HG02852 (cell line): Measurements from ENCODE around the gene ZBTB43.
A peak's percentile ranks its signal among the peaks of the same experiment; 100 is the strongest.

ENCODE experiments used
- ATAC-seq: cut with Tn5 transposase; IDR thresholded peaks from one replicate; pipeline ENCODE4 v1.9.1; 2021; ENCODE audit warnings: mild to moderate bottlenecking, moderate library complexity; ENCODE audit not compliant: unreplicated experiment

Gene ZBTB43

DNA sequence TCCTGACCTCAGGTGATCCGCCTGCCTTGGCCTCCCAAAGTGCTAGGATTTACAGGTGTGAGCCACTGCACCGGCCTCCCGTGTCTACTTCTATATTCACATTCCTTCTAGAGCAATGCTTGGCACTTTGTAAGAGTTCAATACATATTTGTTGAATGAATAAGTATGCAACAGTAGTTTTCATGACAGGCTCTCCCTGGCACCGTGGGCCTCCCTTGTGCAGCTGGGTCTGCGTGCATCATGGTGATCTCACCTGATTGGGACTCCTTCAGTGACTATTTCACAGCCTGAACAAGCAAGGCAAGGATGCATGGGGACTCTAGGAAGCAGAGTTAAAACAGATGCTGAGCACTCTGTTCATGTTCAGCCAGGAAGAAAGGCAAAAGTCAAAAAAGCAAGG is 48.8 kb downstream of the ZBTB43 start:
- ATAC-seq, result no peak

DNA sequence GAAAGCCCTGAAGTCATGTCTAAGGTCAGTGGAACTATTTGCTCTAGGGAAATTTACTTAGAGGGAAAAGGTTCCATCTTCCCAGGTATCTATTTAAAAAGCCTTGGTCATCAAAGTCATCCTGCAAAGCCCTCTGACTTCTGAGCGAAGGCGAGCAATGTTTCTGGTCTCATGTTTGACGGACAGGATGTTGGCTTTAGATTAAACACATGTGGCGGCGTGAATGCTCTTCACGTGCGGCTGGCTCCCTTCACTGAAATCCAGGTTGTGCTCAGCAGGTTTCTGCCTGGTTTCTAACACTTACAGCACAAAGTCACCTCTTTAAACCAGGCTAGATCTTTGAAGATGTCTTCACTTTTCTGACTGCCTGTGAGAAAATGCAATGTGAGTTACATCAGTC is 49.9 kb downstream of the ZBTB43 start:
- no peak for ATAC-seq

DNA sequence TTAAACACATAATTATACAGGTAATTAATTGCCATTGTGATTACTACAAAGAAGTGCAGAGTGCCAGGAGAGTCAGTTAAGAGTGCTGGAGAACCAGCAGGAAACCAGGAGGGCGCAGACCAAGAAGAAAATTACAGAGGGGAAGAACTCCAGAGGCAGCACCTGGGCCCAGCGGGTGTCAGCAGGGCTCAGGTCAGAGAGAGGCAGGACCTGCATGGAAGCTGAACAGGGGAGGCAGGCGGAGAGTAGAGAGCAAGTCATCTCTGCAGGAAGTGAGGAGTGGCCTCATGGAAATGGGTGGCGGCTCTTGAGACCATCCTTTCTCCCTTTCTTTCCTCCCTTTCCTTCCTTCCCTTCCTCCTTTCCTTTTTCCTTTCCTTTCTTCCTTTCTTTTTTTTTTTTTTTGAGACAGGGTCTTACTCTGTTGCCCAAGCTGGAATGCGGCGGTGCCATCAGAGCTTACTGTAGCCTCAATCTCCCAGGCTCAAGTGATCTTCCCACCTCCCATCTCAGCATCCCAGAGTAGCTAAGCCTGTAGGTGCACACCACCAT is 51.6 kb downstream of the ZBTB43 start:
- no peak for ATAC-seq

DNA sequence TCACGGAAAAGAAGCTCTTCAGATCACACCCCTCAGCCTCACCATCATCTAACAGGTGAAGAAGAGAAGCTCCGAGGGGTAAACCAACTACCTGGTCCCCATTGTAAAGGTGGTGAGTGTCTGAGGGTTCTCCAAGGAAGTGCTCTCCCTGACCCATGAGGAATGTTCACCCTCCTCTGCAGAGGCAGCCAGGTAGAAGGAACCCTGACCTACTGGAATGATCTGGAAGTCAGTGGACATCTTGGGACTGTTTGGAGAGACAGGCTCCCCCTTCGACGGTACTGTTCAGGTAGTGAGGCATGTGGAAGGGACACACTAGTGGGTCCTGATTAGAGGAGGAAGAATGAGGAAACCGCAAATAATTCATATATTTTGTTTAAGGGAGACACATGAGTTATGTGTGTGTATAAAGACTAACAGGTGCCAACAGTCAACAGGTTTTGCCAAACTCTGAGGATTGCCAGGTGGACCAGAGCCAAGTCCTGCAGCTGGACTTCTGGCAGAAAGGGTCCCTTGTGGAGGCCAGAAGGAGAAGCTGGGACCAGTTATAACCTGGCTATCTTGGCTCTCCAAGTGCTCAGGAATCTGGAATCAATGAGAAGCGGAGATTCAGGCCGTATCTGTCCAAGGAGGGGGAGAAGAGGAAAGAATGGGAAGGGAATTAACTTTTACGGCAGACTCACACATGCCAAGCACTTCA is 52.6 kb downstream of the ZBTB43 start:
- ATAC-seq, result no peak

DNA sequence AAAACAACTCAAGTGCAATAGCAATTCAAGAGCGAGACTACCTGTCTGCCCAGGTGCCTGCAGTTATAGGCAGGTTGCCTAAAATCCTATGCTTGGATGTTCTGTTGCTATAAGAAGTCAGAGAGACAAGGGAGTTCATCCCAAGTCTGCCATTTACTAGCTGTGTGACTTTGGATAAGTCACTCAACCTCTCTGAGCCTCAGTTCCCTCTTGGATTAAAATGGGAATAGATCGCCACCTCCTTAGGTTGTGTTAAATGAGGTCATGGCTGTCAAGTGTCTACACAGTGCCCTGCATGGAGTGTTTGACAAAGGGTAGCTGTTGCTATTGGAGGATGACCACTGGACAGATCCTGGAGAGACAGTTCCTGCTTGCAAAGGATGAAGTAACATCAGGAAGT is 54.3 kb downstream of the ZBTB43 start:
- no peak for ATAC-seq

DNA sequence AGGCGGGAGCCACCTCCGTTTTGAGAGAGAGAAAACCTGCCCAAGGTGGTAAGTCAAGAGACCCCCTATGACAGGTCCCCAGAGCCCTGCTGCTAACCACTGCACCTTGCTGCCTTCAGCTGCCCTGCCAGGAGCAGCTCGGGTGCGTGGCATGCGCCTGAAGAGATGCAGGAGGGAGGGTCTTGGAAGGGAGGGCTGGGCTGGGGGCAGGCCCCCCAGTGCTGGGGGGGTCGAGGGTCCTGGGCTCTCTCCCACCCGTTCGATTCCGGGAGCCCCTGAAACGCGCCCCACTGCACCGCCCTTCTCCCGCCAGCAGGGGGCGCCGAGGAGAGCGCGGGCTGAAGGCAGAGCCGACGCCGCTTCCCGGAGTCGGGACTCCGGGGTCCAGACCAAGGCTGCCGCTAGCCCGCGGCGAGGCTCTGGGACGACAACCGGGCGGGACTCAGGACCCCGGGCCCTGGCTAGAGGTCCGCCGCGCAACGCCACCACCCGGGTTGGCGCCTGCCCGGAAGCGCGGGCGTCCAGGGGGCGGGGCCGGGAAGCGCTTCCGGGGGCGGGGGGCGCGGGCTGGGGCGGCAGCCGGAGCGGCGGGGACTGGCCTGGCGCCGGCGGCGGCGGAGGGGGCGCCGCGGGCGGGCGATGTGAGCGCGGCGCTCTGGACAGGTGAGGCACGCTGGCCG is 55.4 kb downstream of the ZBTB43 start, which contains the start of gene ZBTB34:
ZBTB34 (plus strand) TSS at position 563 of the 680 bp plus-strand sequence. CDS start 18,761 bp downstream, outside the sequence.
- peak; percentile 58 for ATAC-seq

DNA sequence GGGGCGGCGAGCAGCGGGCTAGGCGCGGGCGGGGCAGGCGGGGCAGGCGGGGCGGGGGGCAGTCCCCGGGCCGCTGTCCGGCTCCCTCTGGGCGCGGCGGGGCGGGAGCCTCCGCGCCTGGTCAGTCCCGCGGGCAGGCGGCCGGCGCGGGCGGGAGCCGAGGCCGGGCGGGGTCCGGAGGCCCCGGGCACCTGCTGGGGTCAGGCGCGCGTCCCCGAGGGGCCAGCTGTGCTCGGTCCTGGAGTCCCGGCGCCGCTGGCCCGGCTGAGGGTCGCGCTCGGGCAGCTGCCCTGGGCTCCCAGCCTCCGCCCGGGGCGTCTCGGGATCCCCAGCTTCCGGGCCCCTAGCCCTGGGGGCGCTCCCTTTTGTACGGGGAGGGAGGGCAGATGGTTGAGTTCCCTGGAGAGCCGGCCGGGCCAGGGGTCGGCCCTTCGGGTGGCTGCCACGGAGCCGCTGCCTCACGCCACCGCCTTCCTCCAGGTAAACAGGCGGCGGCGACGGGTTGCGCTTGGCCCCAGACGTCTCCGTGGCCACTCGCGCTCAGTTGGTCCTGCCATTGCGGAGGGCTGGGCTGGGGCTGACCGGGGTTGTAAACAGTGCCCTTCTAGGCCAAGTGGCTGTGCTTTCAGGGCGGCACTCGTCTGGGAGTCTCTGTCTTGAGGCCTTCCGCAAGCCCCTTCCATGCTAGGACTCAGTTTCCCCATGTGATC is 56.1 kb downstream of the ZBTB43 start:
- peak; percentile 25 for ATAC-seq

DNA sequence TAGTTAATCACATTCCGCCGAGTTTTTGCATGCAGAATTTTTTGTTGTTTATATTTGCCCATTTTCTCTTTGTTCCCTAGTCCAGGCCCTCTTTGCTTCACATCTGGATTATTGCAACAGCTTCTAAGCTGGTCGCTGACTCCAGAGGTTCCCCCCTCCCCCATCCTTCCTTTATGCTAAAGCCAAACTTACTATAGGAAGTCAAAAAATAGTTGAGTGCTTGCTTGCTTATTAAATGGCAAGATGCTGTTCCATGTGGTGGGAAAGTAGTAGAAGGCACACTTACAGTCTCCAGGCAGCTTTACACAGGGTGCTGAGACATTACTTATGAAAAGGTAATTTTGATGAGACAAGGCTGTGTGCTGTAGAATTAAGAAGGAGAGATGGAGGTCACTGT is 56.9 kb downstream of the ZBTB43 start:
- no peak for ATAC-seq

DNA sequence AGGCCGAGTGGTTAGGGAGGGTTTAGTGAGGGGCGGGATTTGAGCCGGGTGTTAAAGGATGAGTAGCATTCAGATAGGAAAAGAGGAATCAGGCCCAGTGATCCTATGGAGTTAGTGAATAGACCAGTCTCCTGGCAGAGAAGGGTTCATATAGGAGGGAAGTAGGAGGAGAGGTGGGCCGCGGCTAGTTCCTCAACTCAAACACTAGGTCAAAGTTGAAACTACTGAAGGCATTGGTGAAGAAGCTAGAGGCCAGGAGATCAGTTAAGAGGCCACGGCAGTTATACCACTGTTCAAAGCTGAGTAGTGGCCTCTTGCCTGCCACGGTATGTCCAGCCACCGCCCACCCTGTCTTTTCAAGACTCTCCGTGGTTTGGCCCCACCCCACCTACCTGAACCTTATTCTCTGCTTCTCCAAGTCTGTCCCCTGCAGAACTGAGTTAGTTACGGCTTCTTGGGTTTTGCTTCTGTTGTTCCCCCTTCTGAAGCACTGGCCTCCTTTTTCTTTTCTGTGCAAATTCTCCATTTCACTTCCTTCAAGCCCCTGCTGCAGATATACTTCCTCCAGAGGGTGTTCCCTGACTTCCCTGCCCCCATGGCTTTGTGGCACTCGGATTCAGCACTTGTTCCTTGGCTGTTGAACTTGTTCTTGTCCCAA is 57.4 kb downstream of the ZBTB43 start:
- ATAC-seq, result no peak

DNA sequence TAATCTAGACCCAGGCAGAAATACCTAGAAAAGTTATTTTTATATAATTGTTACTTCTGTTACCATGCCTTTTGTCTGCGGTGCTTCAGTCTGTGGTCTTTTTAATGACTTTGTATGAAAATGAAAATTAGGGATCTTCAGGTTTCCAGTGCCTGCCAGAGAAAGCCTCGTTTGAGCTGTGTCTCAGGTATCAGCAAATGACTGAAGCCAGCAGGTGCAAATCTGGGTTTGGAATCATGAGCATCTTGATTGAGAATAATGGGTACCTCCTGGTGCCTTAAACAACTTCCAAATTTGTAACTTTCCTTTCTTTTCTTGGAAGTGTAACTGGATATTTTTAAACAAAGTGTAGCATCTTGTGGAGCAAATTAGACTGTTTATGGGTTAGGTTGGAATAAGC is 59.9 kb downstream of the ZBTB43 start:
- no peak for ATAC-seq

DNA sequence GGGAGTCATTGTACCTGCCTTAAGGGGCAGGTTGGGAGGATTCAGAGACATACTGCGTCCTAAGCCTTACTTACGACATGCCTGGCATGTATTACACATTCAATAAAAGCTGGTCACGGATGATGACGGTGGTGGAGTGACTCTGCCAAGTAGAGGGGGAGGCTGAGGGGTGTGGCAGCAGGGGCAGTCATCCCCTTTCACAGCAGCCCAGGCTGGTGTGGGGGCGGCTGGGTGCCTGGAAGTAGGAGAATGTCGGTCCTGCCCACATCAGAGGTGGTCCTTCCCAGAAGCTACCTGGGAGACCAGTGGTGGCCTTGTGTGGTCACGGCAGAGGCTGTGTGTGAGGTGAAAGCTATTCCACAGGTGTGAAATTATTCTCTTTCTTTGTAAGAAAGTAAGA is 64.5 kb downstream of the ZBTB43 start:
- ATAC-seq, result no peak

DNA sequence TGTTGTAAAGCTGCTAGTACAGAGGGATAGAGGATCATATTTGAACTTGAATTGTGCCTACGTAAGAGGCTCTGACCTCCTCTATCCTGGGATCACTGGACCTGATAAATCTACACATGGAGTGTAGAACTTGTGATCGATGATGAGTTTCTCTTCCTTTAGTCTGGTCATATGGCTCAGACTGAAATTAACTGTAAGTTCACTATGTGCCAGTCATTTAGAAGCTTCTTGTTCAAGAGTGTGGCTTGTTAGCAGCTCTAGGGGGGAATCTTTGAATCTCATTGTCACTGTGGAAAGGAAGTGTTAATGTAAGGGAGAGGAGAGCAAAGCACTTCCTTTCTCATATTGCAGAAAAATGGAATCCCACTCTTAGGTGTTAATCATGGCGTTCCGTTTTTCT is 67.7 kb downstream of the ZBTB43 start:
- no peak for ATAC-seq

DNA sequence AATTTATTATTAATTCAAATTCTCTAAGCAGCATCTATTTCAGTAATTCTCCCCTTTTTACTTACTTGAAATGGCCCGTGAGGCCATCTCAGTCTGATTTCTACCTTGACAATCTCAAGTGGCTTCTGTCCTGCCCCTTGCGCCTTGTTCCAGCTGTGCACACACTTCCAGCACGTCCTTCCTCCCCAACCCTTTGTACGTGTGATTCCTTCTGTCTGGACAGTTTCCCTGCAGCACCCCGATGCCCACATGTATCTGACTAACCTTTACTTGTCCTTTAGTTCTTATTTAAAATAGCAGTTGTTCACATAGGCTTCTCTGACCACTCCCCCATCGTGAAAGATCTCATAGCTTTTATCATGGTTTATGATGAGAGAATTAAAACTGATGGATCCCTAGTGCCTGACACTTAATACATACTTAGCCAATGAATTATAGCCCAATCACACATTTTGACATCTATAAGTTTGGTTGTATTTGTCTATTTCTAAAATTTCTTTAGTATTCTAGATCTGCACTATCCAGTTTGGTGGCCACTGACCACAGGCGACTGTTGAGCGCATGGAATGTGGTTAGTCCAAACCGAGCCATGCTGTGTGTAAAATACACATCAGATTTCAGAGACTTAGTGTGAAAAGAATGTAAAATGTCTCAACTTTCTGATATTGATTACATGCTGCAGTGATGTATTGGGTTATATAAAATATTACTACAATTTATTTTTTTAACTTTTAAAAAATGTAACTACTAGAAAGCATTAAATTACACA is 69.9 kb downstream of the ZBTB43 start:
- no peak for ATAC-seq

DNA sequence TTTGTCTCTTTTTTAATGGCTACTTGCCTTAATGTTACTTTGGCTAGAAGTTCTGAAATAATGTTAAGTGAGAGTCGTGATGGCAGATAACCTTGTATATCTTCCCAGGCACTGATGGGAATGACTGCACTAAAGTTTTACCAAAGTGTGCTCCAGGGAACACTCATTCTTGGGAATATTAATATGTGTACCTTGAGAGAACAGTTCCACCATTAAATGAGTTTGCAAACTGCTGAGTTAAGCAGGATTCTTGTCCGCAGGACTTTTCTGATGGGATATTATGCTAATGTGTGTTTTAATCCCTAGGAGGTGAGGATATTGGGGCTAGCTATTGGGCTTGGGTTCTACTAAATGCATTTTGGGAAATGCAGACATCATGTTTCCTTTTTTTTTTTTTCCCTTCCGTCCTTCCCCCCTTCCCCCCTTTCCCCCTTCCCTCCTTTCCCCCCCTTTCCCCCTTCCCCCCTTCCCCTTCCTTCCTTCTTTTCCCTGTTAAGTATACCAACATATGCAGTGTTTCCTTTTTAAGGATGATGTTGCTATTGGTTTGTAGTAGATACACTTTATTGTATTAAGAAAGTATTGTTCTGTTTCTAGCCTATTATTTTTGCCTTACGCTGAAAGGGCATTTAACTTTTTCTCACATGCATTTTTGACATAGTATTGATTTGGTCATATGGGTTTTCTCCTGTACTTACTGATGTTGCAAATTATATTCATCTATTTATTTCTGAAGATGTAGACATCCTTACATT is 71.1 kb downstream of the ZBTB43 start:
- no peak for ATAC-seq

DNA sequence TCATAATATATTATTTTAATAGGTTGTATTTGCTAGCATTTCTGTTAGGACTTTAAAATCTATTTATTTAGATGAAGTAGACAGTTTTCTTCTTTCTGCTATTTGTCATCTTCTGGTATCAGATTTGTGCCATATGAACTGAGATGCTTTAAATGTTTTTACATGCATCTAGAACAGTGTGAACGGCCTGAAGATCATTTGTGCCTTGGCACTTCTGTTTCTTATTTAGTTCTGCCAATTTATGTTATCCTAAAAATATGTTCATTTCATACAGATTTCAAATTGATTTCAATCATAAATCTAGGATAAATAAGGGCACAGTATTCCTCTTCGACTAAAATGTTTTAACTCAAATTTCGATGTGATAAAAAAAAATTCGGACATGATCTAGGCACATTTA is 71.7 kb downstream of the ZBTB43 start:
- ATAC-seq, result no peak

DNA sequence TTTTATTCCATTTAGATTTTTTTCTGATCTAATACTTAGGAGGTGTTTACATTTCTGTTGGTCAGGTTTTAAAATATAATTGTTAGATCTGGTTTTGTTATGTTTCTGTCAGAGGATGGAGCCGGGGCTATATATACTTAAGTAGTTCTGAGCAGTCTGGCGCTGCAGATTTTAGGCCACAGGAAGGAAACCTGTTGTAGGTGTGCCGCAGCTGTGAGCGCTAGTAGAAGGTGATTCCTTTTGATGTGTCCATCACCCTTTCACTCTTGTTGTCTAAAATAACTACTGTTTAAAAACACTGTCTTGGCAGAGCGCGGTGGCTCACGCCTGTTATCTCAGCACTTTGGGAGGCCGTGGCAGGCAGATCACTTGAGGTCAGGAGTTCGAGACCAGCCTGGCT is 72.6 kb downstream of the ZBTB43 start:
- no peak for ATAC-seq

DNA sequence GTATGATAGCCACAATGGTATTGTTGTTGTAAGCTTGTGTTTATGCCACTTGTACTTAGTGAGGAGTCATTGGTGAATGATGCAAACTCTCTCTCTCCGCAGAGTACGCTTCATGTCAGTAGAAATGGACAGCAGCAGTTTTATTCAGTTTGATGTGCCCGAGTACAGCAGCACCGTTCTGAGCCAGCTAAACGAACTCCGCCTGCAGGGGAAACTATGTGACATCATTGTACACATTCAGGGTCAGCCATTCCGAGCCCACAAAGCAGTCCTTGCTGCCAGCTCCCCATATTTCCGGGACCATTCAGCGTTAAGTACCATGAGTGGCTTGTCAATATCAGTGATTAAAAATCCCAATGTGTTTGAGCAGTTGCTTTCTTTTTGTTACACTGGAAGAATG is 74.4 kb downstream of the ZBTB43 start:
- ATAC-seq, result no peak

DNA sequence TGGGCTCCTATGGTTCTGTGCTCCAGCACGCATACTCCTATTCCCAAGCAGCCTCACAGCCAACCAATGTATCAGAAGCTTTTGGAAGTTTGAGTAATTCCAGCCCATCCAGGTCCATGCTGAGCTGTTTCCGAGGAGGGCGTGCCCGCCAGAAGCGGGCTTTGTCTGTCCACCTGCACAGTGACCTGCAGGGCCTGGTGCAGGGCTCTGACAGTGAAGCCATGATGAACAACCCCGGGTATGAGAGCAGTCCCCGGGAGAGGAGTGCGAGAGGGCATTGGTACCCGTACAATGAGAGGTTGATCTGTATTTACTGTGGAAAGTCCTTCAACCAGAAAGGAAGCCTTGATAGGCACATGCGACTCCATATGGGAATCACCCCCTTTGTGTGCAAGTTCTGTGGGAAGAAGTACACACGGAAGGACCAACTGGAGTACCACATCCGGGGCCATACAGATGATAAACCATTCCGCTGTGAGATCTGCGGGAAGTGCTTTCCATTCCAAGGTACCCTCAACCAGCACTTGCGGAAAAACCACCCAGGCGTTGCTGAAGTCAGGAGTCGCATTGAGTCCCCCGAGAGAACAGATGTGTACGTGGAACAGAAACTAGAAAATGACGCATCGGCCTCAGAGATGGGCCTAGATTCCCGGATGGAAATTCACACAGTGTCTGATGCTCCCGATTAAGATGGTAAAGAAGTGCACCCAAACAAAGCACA is 75.5 kb downstream of the ZBTB43 start:
- ATAC-seq, result no peak

DNA sequence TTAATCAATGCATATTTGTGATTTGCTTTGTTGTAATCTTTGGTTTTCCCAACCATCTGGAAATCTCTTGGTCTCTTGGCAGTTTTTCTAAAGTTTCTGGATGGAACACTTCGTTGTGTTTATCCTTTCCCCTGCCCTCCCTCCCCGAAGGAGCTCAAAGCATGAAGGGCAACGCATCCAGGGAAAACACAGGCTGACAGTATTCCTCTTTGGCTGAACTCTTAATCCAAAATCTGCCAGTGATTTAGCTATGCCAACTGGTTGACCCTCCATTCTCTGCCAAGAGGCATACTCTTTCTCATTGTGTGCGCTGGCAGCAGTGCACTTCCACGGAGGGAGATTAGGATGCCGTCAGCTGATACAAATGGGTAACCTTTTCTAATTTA is 76.1 kb downstream of the ZBTB43 start:
- no peak for ATAC-seq
